ENCODE measurements around the gene CD22.

Gene CD22

GRCh38 chr19:35392742-35393715, 64.0 kb downstream of the CD22 start:
- Histone ChIP-seq H3K9me3 (replicated peaks; ENCODE audit: insufficient read depth, low read length) (no peaks in the 10 kb centered on the region), H4K20me1 (ENCODE audit: insufficient read depth, low read length) (no peaks in the 10 kb centered on the region), H3K4me3 (ENCODE audit: low read length) (no peak overlapping the region), H3K27me3 (replicated peaks; ENCODE audit: insufficient read depth, low read length) (peaks cover 36% of the 10 kb centered on the region; the same call in 1 of the 2 replicates), H3K79me2 (ENCODE audit: low read length) (no peaks in the 10 kb centered on the region), H3K4me2 (ENCODE audit: low read depth, low read length) (no peak overlapping the region), H2AFZ (ENCODE audit: low read length) (no peak overlapping the region), H3K27ac (ENCODE audit: low read length) (no peak overlapping the region), H3F3A (ENCODE audit: insufficient read depth, low read length) (no peaks in the 10 kb centered on the region; the same call in 1 of the 2 replicates), H3K9ac (ENCODE audit: low read length) (no peak overlapping the region), H3K4me1 (ENCODE audit: low read length) (no peaks in the 10 kb centered on the region), H3K36me3 (replicated peaks; ENCODE audit: insufficient read depth, low read length) (no peaks in the 10 kb centered on the region), H3K9me2 (replicated peaks; ENCODE audit: insufficient read depth, low read length) (no peaks in the 10 kb centered on the region)
- DNase-seq = no peak
- TF ChIP-seq EZH2phosphoT487 (IDR thresholded peaks at IDR 0.05; ENCODE audit: low read length) (no peak), EZH2 (optimal IDR thresholded peaks at IDR 0.05; ENCODE audit: low read depth, low read length) (no peak), CTCF (IDR thresholded peaks at IDR 0.05; ENCODE audit: low read length) (no peak)

DNA sequence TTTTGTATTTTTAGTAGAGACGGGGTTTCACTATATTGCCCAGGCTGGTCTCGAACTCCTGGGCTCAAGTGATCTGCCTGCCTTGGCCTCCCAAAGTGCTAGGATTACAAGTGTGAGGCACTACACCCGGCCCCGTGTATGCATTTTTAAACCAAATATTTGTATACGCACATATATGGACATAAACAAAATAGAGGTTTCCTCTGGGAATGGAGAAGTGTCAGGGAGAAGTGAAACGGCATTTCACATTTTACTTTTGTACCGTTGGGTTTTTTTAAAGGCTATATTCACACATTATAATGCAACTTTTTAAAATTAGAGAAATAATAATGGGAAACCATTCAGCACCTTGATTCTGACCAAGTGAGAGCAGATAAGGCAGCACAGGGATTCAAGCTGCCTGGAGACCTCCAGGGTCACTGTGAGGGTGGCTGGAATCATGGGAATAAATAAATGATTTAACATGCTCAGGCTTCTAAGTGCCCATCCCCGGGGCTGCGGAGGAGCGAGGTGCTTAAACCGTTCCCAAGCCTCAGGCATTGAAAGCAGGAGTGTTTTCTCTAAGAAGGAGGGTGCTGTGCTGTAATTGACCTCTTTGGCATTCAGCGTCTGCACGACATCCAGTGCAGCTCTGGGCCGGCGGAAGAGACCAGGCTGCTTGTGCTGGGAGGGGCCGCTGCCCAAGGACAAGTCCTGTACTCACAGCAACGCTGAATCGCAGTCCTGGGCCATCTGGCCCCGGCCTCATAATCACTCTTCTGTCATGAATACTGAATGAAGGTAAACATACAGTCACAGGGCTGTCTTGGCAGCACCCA, 66.6 kb downstream of the CD22 start:
- H3K9ac ChIP-seq (ENCODE audit: low read length) = no peak overlapping the region
- no peaks in the 10 kb centered on the region for H3K9me2 ChIP-seq (replicated peaks; ENCODE audit: insufficient read depth, low read length)
- H3F3A ChIP-seq (ENCODE audit: insufficient read depth, low read length) = no peaks in the 10 kb centered on the region; the same call in 1 of the 2 replicates
- H3K27me3 ChIP-seq (replicated peaks; ENCODE audit: insufficient read depth, low read length) = peaks cover 24% of the 10 kb centered on the region; the same call in 1 of the 2 replicates
- H3K4me1 ChIP-seq (ENCODE audit: low read length) = no peaks in the 10 kb centered on the region
- H3K36me3 ChIP-seq (replicated peaks; ENCODE audit: insufficient read depth, low read length) = no peaks in the 10 kb centered on the region
- H3K4me2 ChIP-seq (ENCODE audit: low read depth, low read length) = no peak overlapping the region
- DNase-seq = no peak
- no peak for TF ChIP-seq EZH2phosphoT487 (IDR thresholded peaks at IDR 0.05; ENCODE audit: low read length)
- no peak for TF ChIP-seq CTCF (IDR thresholded peaks at IDR 0.05; ENCODE audit: low read length)
- no peak for TF ChIP-seq EZH2 (optimal IDR thresholded peaks at IDR 0.05; ENCODE audit: low read depth, low read length)
- H3K27ac ChIP-seq (ENCODE audit: low read length) = no peak overlapping the region
- no peaks in the 10 kb centered on the region for H3K79me2 ChIP-seq (ENCODE audit: low read length)
- no peaks in the 10 kb centered on the region for H3K9me3 ChIP-seq (replicated peaks; ENCODE audit: insufficient read depth, low read length)
- H2AFZ ChIP-seq (ENCODE audit: low read length) = no peak overlapping the region
- H4K20me1 ChIP-seq (ENCODE audit: insufficient read depth, low read length) = no peaks in the 10 kb centered on the region
- H3K4me3 ChIP-seq (ENCODE audit: low read length) = no peak overlapping the region

DNA sequence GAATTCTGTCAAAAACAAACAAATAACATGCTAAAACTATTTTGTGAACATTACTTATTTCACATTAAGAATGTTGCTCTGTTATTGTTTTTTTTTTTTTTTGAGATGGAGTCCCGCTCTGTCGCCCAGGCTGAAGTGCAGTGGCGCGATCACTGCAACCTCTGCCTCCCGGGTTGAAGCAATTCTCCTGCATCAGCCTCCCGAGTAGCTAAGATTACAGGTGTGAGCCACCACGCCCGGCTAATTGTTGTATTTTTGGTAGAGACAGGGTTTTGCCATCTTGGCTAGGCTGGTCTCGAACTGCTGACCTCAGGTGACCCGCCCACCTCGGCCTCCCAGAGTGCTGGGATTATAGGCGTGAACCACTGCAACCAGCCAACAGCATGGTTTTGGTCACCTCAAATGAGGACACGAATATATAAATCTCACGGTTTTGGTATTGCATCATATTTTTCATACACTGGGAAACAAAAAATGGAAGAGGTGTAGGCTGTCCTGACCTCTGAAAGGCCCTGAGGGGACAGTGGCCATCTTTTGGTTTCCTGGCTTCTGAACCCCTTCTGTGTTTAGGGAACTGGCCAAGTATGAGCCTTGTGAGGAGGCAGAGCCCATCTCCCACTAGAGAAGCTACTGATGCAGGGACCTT, 67.4 kb downstream of the CD22 start:
- Histone ChIP-seq H4K20me1 (ENCODE audit: insufficient read depth, low read length) (no peaks in the 10 kb centered on the region), H3K4me1 (ENCODE audit: low read length) (no peaks in the 10 kb centered on the region), H3K4me2 (ENCODE audit: low read depth, low read length) (no peak overlapping the region), H2AFZ (ENCODE audit: low read length) (no peak overlapping the region), H3K79me2 (ENCODE audit: low read length) (no peaks in the 10 kb centered on the region), H3K36me3 (replicated peaks; ENCODE audit: insufficient read depth, low read length) (no peaks in the 10 kb centered on the region), H3K9me3 (replicated peaks; ENCODE audit: insufficient read depth, low read length) (no peaks in the 10 kb centered on the region), H3F3A (ENCODE audit: insufficient read depth, low read length) (no peaks in the 10 kb centered on the region; the same call in 1 of the 2 replicates), H3K4me3 (ENCODE audit: low read length) (no peak overlapping the region), H3K27me3 (replicated peaks; ENCODE audit: insufficient read depth, low read length) (peaks cover 16% of the 10 kb centered on the region; the same call in 1 of the 2 replicates), H3K9ac (ENCODE audit: low read length) (no peak overlapping the region), H3K9me2 (replicated peaks; ENCODE audit: insufficient read depth, low read length) (no peaks in the 10 kb centered on the region), H3K27ac (ENCODE audit: low read length) (no peak overlapping the region)
- no peak for TF ChIP-seq EZH2phosphoT487 (IDR thresholded peaks at IDR 0.05; ENCODE audit: low read length)
- no peak for TF ChIP-seq EZH2 (optimal IDR thresholded peaks at IDR 0.05; ENCODE audit: low read depth, low read length)
- DNase-seq = no peak
